Measurements from ENCODE around the gene LHFPL3.
A peak's percentile ranks its signal among the peaks of the same experiment; 100 is the strongest.

LHFPL3 gene

GRCh38 chr7:104434129-104434528 lies 105.7 kb downstream of the LHFPL3 start:
- no peak for TF ChIP-seq CTCF (conservative IDR thresholded peaks at IDR 0.05)
- no peak overlapping the region for H3K27ac ChIP-seq

- H3K27ac ChIP-seq = no peak overlapping the region
- TF ChIP-seq CTCF (conservative IDR thresholded peaks at IDR 0.05) = no peak
These were observed 114.1 kb downstream of the LHFPL3 start for GRCh38 chr7:104442481-104442880.

- H3K27ac ChIP-seq = no peak overlapping the region
- TF ChIP-seq CTCF (conservative IDR thresholded peaks at IDR 0.05) = no peak
These were observed 115.6 kb downstream of the LHFPL3 start for GRCh38 chr7:104444017-104444416.

GRCh38 chr7:104445393-104445792 lies 117.0 kb downstream of the LHFPL3 start:
- no peak for TF ChIP-seq CTCF (conservative IDR thresholded peaks at IDR 0.05)
- H3K27ac ChIP-seq = no peak overlapping the region

GRCh38 chr7:104450861-104451260 lies 122.5 kb downstream of the LHFPL3 start:
- TF ChIP-seq CTCF (conservative IDR thresholded peaks at IDR 0.05) = no peak
- no peak overlapping the region for H3K27ac ChIP-seq

- TF ChIP-seq CTCF (conservative IDR thresholded peaks at IDR 0.05) = peak; percentile 23; the same call in 1 of the 2 replicates
- H3K27ac ChIP-seq = no peak overlapping the region
These were observed 124.8 kb downstream of the LHFPL3 start for GRCh38 chr7:104453190-104453589.

- no peak for TF ChIP-seq CTCF (conservative IDR thresholded peaks at IDR 0.05)
- H3K27ac ChIP-seq = no peak overlapping the region
These were observed 130.5 kb downstream of the LHFPL3 start for GRCh38 chr7:104458875-104459274.

Measured in VCaP (cell line).